Smooth muscle cell (in vitro differentiated cells): ENCODE data around the gene COX8A. TPM values are rescaled to one million over a fixed set of nuclear protein-coding genes. Genes with fewer than 3 reads are reported as not detected.
"Not testable (repeated sequence)": the region's sequence is repeated elsewhere in the genome, so short reads cannot be mapped to it uniquely, and the experiment has no call there.

Experiments used
- DNase-seq: peaks from one replicate; lab custom pipeline; 2025; ENCODE audit not compliant: unreplicated experiment; lab: John Stamatoyannopoulos, UW
- H2AFZ ChIP-seq: fragments of 200-600 bp; sonication (generic); 2 replicates; pipeline ENCODE4 v1.6.0; 2016; ENCODE audit warnings: antibody characterized with exemption, low read depth, mild to moderate bottlenecking
- H3F3A ChIP-seq: fragments of 200-600 bp; sonication (generic); 2 replicates; pipeline ENCODE4 v1.6.0; 2017; ENCODE audit warnings: antibody characterized with exemption, low read depth
- H3K27ac ChIP-seq: fragments of 200-600 bp; sonication (generic); 2 replicates; pipeline ENCODE4 v1.5.1; 2016; ENCODE audit warnings: low read depth, mild to moderate bottlenecking
- H3K27me3 ChIP-seq: fragments of 200-600 bp; sonication (generic); 2 replicates; pipeline ENCODE4 v1.6.1; 2016; ENCODE audit warnings: low read depth, mild to moderate bottlenecking
- H3K36me3 ChIP-seq: fragments of 200-600 bp; sonication (generic); 2 replicates; pipeline ENCODE4 v1.5.1; 2016; ENCODE audit warnings: low read depth
- H3K4me1 ChIP-seq: fragments of 200-600 bp; sonication (generic); 2 replicates; pipeline ENCODE4 v1.5.1; 2016; ENCODE audit warnings: low read depth
- H3K4me2 ChIP-seq: fragments of 200-600 bp; sonication (generic); 2 replicates; pipeline ENCODE4 v1.6.0; 2016; ENCODE audit warnings: mild to moderate bottlenecking
- H3K4me3 ChIP-seq: fragments of 200-600 bp; sonication (generic); 2 replicates; pipeline ENCODE4 v1.5.1; 2016; ENCODE audit warnings: mild to moderate bottlenecking
- H3K79me2 ChIP-seq: fragments of 200-600 bp; sonication (generic); 2 replicates; pipeline ENCODE4 v1.6.0; 2016; ENCODE audit warnings: low read depth, mild to moderate bottlenecking
- H3K9ac ChIP-seq: fragments of 200-600 bp; sonication (generic); 2 replicates; pipeline ENCODE4 v1.6.0; 2016; ENCODE audit warnings: low read depth
- H3K9me3 ChIP-seq: fragments of 200-600 bp; sonication (generic); replicated peaks from 2 replicates; pipeline ENCODE4 v1.5.1; 2016; ENCODE audit warnings: low read depth
- H4K20me1 ChIP-seq: fragments of 200-600 bp; sonication (generic); 2 replicates; pipeline ENCODE4 v1.6.0; 2016; ENCODE audit warnings: low read depth
- WGBS: methylation state at CpG from one replicate; pipeline ENCODE4 v1.1.7; 2016; ENCODE audit warnings: low lambda C conversion rate; 5-methylcytosine and 5-hydroxymethylcytosine counted together
- polyA plus RNA-seq: library from polyadenylated mRNA; unstranded; fragments of >200 nt; fragmentation: Nextera tagmentation; extraction: Ambion mirVana; gene quantifications from 2 replicates; pipeline ENCODE4 v1.2.1, GENCODE V29; 2016
- total RNA-seq: library from RNA; depleted of rRNA; stranded (reverse); fragments of >200 nt; gene quantifications from 2 replicates; pipeline ENCODE4 v1.2.3, GENCODE V29; 2014
- TF ChIP-seq, protein P1 (sequence below): fragments of 200-600 bp; sonication (generic); IDR thresholded peaks from 2 replicates; pipeline ENCODE4 v1.5.1; 2017; ENCODE audit warnings: borderline replicate concordance, mild to moderate bottlenecking, antibody characterized with exemption; ENCODE audit not compliant: insufficient read depth, poor library complexity, severe bottlenecking

The COX8A gene
- total and polyA plus RNA-seq, 2 experiments from 2014 or later, result 534 to 551 TPM

DNA sequence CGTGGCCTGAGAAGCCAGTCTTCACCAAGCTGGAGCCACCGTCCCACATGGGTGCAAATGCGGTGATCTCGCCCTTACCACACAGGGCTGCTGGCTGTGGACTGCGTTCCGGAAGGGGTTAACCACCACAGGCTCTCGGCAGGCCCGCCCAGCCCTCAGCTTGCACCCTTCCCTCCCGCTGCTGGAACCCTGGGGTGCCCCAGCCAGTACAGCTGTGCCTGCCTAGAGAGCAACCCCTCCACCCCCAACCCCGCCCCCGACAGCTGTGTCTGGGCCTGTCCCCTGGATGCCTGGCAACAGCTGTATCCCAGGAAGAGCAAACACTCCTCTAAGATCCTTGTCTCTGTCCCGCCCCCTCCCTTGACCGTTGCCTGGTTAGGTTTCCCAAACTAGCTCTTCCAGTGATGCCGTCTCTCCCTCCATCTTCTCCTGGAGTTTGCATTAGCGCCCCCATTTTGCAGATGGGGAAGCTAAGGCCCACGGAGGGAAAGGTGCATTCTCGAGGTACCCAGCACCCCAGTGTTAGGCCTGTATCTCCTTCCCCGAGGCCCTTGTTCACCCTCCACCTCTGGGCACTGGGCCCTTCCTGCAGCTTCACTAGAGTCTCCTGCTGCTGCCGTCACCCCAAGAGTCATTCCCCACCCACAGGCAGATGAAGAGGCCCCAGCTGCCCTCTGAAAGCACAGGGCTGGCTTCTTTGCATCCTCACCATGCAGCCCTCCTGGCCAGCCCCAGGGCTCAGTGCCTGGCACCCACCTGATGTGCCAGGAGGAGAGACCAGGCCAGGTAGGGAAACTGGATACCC, 12.6 kb upstream of the COX8A start:
- no peak overlapping the region for H3K9ac ChIP-seq
- H3F3A ChIP-seq, result no peaks in the 10 kb centered on the region
- H3K27ac ChIP-seq, result no peak overlapping the region
- H3K4me3 ChIP-seq, result no peak overlapping the region
- WGBS, result 66% methylated on average over 10 of the region's 19 CpGs
- no peaks in the 10 kb centered on the region for H3K9me3 ChIP-seq
- no peaks in the 10 kb centered on the region for H3K27me3 ChIP-seq
- no peaks in the 10 kb centered on the region for H4K20me1 ChIP-seq
- no peaks in the 10 kb centered on the region for H3K4me1 ChIP-seq
- H3K79me2 ChIP-seq, result no peaks in the 10 kb centered on the region
- no peak for DNase-seq
- no peak overlapping the region for H3K4me2 ChIP-seq
- H2AFZ ChIP-seq, result no peak overlapping the region
- TF ChIP-seq, protein P1, sequence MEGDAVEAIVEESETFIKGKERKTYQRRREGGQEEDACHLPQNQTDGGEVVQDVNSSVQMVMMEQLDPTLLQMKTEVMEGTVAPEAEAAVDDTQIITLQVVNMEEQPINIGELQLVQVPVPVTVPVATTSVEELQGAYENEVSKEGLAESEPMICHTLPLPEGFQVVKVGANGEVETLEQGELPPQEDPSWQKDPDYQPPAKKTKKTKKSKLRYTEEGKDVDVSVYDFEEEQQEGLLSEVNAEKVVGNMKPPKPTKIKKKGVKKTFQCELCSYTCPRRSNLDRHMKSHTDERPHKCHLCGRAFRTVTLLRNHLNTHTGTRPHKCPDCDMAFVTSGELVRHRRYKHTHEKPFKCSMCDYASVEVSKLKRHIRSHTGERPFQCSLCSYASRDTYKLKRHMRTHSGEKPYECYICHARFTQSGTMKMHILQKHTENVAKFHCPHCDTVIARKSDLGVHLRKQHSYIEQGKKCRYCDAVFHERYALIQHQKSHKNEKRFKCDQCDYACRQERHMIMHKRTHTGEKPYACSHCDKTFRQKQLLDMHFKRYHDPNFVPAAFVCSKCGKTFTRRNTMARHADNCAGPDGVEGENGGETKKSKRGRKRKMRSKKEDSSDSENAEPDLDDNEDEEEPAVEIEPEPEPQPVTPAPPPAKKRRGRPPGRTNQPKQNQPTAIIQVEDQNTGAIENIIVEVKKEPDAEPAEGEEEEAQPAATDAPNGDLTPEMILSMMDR, result no peak
- no peaks in the 10 kb centered on the region for H3K36me3 ChIP-seq

DNA sequence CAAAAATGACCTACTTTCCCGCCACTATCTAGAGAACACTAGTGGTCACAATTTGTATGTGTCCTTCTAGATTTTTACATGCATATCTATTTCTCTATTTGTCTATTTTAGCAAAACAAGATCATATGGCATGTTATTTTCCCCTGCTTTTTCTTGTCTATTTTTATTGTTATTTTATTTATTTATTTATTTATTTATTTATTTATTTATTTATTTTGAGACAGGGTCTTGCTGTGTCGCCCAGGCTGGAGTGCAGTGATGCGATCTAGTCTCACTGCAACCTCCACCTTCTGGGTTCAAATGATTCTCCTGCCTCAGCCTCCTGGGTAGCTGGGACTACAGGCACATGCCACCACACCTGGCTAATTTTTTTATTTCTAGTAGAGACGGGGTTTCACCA, 10.5 kb upstream of the COX8A start:
- not testable (repeated sequence) for H3K4me2 ChIP-seq, H3K4me3 ChIP-seq, H3K36me3 ChIP-seq, H3K27ac ChIP-seq, DNase-seq, H3F3A ChIP-seq, H2AFZ ChIP-seq, H3K79me2 ChIP-seq, H3K27me3 ChIP-seq, H4K20me1 ChIP-seq, H3K9ac ChIP-seq, H3K4me1 ChIP-seq, H3K9me3 ChIP-seq
- 97% methylated on average over 4 of the region's 4 CpGs for WGBS

DNA sequence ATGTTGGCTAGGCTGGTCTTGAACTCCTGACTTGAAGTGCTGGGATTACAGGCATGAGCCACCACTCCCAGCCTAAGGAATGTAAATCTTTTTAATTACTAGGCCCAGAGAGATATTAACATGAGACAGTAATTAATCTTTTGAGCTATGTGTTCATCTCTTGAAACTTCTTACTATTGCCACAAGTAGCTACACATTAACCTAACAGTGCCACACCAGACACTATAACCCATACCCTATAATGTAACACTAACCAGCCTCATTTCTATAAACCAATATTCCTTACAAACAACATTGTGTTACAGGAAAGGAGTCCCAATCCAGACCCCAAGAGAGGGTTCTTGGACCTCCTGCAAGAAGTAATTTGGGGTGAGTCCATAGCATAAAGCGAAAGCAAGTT, 8.0 kb upstream of the COX8A start:
- Histone ChIP-seq H3K9me3 (no peaks in the 10 kb centered on the region), H3K4me3 (no peak overlapping the region), H2AFZ (no peak overlapping the region), H4K20me1 (no peaks in the 10 kb centered on the region), H3K9ac (no peak overlapping the region), H3K27me3 (no peaks in the 10 kb centered on the region), H3K36me3 (no peaks in the 10 kb centered on the region), H3K27ac (no peak overlapping the region), H3K79me2 (no peaks in the 10 kb centered on the region), H3F3A (no peaks in the 10 kb centered on the region), H3K4me1 (no peaks in the 10 kb centered on the region), H3K4me2 (no peak overlapping the region)
- TF ChIP-seq, protein P1, result no peak
- 96% methylated on average over 1 of the region's 1 CpG for WGBS
- no peak for DNase-seq

- Histone ChIP-seq H4K20me1 (no peaks in the 10 kb centered on the region), H3K79me2 (no peaks in the 10 kb centered on the region), H3F3A (no peaks in the 10 kb centered on the region), H3K9ac (no peak overlapping the region), H3K4me1 (no peaks in the 10 kb centered on the region), H3K36me3 (no peaks in the 10 kb centered on the region), H3K27me3 (no peaks in the 10 kb centered on the region), H2AFZ (no peak overlapping the region), H3K4me3 (no peak overlapping the region), H3K9me3 (no peaks in the 10 kb centered on the region), H3K27ac (no peak overlapping the region), H3K4me2 (no peak overlapping the region)
- TF ChIP-seq, protein P1, result no peak
- no peak for DNase-seq
- 92% methylated on average over 2 of the region's 2 CpGs for WGBS
Observed at GRCh38 chr11:63969461-63969860, 5.0 kb upstream of the COX8A start.
